Fibroblast of the conjunctiva (primary cell): ENCODE measurements around the gene PLEK.
"Not testable (repeated sequence)": the region's sequence is repeated elsewhere in the genome, so short reads cannot be mapped to it uniquely, and the experiment has no call there.

Experiments used
- DNase-seq: peaks from one replicate; pipeline ENCODE4 v3.0.0-alpha.2; 2010; ENCODE audit warnings: low read depth

PLEK gene

DNA sequence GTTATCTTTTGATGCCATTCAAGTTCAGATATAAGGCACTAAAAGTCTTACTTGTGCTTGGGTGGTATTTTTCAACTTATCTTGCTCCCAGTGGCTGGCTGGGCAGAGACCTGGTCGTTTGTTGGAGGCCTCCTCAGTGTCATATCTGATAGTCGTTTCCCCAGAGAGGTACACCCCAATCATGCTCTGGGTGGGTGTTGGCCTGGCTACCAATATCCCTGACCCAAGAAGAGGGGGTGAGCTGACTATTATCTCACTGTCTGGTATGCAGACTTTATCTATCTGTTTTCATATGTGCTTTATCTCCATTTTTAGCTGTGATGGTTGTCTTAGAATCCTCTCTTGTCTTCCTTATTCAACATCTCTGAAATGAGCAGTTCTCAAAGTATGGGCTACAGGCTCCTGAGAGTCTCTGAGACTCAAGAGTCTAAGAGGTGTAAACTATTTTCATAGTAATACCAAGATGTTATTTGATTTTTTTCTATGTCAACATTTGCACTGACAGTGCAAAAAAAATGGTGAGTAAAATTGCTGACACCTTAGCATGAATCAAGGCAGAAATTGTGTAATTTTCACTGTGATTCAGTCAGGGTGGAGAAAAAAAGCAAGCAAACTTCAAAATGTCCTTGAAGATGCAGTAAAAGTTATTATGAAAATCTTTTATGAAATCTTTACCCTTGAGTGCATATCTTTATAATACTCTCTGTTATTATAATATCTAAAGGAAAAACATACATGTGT is 12.3 kb upstream of the PLEK start:
- DNase-seq, result no peak

DNA sequence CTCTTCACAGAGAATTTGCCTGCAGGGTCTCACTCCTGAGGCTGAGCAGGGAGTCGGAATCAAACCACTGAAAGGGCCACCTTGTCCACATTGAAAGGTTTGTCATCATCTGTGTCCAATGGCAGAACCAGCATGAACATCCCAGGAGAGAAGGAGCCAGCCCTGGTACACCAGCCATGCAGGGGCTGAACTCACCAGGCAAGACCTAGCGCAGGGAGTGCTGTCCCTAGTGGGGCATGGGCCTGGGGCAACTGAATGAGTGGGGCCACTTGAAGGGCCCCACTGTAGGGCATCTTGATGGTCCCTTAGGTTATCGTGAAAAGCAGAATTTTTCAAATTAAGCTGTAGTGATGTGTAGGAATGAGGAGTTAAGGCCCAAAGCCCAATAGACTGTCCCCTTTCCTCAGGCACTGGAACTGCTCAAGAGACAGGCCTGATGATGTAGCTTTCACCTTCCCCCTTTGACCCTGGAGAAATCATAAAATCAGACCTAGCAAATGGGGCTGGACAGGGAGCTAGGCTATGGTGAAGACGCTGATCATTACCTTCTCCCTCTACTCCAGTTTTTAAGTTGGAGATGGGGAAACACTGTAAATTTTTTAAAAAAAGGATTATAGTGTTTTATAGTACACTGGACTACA is 8.4 kb upstream of the PLEK start:
- DNase-seq, result no peak

DNA sequence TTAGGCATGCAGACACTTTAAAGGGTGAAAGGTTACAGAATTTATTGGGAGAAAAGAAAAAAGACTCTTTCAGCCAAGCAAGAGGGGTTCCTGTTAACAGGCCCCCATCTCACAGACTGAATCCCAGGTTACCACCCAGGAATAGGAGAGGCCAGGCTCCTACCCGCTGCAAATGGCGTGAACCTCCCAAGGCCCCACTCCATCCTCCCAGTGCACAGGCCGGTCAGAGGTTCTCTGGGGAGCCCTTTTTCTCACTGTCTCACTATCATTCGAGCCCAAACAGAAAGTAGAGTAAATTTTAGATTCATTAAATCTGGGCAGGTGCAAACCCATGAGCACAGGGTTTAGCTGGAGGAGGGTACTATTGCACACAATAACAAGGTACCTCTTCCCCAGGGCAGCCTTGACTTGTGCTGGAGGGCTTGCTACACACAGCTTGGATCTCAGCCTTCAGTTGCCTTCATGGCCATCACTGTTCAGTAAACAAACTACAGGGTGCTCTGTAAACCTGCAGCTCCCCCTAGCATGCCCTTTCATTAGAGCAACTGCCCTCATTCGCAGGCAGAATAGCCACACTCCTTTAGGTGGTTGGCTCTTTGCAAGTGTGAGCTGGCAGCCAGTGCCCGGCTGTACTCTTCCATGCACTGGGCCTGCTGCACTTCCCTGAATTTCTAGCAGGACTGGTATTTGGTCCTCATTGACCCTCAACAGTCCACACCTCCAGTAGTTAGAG is 7.3 kb upstream of the PLEK start:
- DNase-seq, result peak; percentile 45

DNA sequence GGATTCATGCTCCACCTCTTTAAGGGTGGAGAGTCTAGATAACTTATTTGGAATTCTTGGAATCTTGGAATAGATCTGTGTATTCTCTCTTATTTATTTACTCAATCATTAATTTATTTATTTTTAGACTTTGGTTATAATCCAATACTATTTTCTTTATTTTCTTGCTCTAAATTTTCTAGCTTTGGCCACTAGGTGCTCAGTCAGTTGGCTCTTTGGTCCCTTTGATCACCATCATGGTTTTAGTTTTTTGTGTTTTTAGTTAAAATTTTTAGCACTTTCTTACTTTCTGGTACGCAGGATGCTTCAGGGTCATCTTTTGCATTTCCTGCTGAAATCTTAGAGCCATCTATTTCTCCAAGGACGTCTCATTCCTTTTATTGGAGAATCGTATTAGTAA is 5.2 kb upstream of the PLEK start:
- no peak for DNase-seq

DNA sequence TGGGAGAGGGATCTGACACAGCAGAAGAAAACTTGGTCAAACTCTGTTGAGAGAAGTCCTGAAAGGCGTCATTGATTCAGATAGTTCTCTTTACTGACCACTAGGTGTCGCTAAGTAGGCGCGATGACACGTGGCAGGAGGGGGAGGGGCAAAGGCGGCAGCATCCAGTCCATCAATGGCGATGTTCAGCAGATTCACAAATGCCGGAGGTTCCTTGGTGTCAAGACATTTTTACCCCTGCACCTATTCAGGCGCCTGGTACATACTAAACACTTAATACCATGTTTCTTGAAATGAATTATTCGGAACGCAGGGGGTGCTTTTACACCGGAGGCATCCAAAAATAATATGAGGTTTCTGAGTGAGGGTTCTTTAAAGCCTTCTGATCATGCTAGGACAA is 3.0 kb upstream of the PLEK start:
- peak; percentile 40 for DNase-seq

DNA sequence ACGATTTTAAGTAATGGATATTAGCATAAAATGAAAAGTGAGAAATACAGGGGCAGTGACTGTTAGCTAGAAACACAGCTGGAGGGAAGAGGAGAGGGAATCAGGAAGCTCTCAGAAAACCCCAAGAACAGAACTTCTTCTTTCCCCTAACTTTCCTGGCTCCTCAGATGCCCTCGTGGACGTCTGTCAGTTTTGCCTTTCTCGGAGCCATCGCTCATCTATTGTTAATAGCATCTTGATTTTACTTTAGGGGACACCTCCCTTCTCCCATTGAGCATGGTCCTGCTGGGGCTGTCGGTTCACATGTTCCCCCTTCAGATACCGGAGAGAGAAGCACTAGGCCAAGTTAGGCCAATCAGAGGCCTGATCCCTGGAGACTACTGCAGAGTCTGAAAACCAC is 2.3 kb upstream of the PLEK start:
- no peak for DNase-seq

DNA sequence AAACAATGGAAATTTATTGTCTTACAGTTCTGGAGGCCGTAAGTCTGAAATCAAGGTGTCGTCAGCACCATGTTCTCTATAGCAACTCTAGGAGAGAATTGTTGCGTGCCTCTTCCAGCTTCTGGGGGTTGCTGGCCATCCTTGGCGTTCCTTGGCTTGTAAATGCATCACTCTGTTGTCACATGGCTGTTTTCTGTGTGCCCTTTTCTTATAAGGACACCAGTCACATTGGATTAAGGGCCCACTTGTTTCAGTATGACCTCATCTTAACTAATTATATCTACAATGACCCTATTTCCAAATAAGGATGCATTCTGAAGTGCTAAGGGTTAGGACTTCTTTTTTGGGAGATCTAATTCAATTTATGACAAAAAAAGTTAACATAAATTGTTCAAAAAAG is 1.4 kb upstream of the PLEK start:
- DNase-seq, result no peak

DNA sequence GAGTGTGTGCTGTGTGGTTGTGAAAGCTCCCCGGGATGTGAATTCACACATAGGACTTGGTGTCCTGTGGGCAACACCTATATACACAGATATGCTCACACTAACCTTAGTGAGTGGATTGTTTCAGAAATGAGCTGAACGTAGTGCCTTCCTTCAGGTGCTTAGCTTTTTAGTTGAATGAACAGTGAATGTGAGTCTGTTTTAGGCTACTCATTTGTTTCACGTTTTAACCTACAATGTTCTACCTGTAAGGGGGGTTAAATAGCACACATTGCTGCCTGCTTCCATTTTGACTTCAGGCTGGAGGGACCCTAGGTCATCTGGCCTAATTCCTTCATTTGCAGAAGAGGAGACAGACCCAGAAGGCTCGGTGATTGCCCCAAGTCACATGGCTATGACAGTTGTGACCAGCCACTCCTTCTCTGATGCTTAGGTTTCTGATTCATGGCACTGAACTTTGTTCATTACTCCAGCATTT is 1.0 kb downstream of the PLEK start:
- no peak for DNase-seq

DNA sequence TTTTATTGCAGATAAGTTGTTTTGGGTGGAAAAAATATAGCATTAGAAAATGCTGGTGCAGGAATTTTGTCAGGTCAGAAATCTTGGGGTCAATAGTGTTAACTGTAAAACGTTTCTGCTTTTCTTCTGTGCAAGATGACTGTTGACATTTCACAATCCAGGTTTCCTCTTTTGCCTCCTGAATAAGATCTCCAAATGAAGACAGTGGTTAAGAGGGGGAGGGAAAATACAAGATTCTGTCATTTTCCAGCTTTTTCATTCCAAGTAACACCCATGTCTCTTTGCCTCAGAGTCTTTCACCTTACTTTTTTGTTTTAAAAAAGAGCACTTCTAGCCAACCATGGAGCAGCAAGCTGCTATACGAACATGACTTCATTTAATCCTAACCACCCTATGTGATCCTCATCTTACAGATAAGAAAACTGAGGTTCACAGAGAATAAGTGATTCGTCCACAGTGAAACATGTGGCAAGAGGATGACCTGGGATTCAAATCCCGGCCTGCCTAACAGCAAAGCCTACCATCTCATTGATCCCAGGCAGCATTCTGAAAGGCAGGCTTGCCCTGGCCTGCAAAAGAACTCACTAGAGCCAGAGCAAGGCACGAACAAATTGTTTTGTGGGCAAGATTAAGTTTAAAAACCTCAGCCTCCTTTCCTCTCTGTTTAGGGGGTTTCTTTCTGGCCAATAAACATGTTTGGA is 3.0 kb downstream of the PLEK start:
- DNase-seq, result no peak

DNA sequence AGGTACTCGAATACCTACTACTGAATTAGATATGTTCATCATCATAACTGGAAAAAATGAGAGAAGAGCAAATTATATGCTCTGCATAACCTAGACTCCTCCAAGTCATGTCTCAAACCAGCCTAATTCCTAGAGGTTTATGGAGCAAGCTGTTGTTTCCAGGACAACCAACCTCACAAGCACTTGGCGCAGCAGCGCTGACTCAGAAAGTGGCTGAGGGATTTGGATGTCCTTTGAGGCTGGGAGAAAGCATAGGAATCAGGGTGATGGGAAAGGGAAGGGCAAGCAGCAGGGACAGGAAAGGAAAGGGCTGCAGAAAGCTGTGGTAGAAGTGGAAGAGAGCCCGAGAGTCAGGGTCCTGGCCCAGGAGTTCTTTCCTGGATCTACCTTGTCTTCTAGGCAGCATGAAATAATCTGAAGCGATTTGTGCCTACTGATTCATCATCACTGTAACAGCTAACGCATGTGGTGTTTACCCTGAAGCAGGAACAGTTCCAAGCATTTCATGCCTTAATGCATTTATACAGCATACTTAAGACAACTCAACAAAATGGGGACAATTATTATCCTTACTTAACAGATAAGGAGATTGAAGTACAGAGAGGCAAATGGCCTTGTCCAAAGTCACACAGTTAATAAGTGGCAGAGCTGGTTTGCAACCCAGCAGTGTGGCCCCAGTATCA is 3.7 kb downstream of the PLEK start:
- DNase-seq, result peak; percentile 34

DNA sequence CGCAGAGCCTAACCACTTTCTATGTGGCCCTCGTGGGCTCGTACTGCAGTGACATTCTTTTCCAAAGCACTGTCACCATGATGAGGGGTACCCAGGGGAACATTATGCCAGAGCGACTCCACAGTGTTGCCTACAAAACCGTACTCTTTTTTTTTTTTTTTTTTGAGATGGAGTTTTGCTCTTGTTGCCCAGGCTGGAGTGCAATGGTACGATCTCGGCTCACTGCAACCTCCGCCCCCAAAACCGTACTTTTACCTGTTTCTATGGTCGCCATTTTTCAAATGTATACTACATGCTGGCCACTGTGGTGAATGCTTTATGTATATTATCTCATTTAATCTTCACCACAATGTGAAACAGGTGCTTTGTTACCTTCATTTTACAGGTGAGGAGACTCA is 4.3 kb downstream of the PLEK start:
- no peak for DNase-seq

DNA sequence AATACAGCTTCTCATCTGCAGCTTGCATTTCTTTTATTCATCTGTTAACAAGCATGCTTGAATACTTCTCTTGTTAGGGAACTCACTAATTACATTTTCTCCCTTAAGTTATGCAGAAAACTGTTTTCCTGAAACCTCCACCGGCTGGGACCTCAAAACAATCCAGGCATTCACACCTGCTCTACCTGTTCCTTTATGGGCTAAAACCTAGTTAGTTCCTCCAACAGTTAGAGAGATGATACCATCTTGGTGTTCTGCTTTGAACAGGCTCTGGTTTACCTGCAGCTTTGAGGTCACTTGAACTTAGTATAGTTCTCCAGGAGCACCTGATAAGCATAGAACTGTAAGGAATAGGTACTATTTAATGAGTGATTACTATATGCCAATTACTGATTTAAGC is 6.1 kb downstream of the PLEK start:
- DNase-seq, result no peak

DNA sequence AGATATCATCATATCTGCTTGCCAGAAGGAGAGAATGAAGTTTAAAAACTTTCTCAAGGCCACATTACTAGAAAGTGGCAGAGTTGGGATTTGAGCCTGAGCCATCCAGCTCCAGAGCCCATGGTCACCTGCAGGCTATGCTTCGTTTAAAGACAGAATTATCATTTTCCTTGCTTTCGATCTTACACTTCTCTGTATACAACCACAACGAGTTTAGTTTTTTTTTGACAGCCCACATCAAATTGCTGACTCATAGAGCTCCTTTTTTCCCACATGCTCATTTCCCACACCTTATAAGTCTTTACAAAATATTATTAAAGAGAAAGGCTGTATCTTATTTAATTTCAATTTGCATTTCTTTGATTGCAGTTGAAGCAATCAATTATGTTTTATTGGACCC is 6.5 kb downstream of the PLEK start:
- no peak for DNase-seq

DNA sequence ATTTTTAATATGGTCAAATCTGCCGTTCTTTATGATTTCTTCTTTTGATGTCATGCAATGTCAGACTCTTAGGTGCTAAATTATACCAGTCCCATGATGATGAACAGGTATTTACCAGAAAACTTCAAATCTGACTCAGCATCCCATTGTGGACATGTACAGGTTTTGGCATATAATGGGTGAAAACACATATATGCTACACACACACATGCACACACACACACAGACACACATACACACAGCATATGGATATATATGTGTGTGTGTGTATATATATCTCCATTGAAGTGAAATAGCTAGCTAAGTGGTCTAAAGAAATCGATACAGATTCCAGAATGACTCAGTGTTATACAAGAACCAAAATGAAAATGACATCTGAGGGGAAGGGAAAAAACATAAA is 7.4 kb downstream of the PLEK start:
- no peak for DNase-seq

DNA sequence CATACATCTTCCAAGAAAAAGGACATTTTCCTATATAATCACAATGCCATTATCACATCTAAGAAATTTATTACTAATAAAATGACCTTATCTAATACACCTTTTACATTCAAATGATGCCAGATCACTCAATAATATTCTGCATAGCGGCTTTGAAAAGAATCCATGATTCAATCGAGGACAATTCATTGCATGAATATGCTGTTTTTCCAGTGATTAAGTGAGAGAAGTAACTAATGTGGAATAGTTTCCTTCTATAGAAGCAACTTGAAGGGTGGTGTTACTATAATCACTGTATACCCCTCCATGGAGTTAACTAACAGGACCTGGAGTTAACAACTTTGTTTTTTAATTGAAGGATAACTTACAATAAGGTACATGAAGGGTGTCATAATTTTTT is 9.1 kb downstream of the PLEK start:
- DNase-seq, result no peak

DNA sequence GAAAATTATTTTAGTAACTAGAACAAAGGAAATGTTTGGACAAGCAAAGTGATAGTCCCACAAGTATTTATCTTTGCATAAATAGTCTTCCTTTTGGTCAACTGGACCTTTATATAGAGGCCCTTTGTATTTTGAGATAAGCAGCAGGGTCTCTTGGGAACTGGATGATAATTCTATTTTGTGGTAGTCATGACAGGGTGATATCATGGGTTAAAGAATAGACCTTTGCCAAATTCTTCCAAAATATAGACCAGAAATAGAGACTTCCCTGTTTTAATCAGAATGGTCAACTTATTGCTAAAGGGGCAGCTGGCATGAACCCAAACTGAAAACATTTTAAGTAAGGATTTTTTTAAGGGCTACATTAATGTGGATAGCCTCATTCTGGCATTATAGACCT is 10.5 kb downstream of the PLEK start:
- no peak for DNase-seq

DNA sequence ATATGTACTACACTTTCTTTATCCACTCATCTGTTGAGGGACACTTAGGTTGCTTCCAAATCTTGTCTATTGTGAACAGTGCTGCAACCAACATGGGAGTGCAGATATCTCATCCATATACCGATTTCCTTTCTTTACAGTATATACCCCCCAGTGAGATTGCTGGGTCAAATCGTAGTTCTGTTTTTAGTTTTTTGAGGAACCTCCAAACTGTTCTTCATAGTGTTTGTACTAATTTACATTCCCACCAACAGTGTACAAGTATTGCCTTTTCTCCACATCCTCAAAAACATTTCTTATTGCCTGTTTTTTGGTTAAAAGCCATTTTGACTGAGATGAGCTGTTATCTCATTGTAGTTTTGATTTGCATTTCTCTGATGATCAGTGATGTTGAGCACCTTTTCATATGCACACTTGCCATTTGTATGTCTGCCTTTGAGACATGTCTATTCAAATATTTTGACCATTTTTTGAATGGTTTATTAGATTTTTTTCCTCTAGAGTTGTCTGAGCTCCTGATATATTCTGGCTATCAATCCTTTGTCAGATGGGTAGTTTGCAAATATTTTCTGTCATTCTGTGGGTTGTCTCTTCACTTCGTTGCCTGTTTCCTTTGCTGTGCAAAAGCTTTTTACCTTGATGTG is 12.2 kb downstream of the PLEK start:
- no peak for DNase-seq

DNA sequence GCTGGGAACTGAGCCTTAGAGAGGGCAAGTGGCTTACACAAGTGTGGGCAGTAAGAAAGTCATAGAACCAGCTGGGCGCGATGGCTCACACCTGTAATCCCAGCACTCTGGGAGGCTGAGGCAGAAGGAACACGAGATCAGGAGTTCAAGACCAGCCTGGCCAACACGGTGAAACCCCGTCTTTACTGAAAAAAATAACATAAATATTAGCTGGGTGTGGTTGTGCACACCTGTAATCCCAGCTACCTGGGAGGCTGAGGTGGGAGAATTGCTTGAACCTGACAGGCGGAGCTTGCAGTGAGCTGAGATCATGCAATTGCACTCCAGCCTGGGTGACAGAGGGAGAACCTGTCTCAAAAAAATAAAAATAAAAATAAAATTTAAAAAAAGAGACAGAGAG is 13.7 kb downstream of the PLEK start:
- DNase-seq, result not testable (repeated sequence)

DNA sequence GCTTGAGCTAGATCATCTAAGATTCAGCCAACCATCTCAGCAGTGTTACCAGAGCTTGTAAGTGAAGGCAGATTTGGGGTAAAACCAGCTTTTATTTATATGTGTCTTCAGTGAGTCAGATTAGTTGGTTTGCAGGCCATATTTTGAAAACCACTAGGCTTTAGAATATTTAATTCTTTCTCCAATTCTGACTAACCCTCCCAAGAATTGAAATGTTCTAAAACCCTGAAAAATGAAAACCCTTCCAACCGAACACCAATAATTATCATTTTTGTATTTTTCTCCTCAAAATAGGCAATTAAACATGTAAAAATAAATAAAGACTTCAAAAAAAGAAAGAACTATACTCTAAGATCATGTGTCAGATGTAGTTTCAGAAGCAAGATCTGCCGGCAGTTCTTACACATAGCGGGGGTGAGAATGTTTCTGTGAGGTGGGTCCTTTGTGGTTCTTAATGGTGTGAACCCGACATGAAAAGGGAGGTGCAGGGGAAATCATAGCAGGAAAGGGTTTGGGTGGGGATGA is 14.2 kb downstream of the PLEK start:
- no peak for DNase-seq

DNA sequence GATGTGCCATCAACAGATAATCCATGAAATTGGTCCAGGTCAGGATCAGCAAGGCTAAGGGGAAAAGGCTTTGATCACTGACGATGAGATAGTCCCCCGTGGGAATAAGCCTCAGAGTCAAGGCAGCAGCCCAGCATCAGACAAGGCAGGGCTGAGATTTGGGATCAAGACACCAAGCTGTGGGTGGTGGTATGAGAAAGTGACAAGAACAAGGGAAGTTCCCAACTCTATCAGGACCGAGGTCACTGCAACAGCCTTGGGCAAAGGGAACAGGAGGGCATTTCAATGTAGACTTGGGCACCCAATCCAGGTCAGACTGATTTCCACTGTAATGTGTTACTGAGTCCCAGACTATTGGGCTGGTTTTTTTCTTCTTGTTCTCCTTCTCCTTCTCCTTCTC is 18.7 kb downstream of the PLEK start:
- no peak for DNase-seq

DNA sequence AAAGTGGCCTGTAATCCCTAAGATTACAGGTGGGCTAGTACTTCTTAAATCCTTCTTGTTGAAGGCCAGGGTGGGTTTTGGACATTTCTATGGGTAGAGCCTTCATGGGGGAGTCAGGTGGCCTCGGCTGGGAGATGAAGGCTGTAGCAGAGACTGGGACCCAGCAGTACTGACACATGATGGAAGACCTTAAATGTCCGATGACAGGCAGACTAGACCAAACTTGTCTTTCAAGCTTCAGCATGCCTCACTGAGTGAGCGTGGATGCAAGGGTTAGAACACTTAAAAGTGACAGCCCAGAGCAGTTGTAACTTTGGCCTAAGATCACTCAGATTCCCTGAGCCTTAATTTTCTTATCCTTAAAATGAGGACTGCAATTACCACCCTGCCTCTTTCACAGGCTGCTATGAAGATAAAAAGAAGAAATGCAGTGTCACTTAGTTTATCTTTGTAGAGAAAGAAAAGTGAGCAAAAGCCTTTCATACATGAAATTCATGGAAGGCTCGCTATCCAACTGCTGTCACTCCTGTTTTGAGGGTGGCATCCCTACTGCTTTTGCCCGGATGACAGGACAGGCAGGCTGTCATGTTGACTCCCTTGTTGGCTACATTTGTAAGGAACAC is 19.5 kb downstream of the PLEK start:
- DNase-seq, result no peak
